WTC11 (cell line): Measurements from ENCODE around the gene IFNAR2. TPM values are rescaled to one million over a fixed set of nuclear protein-coding genes. Genes with fewer than 3 reads are reported as not detected.

Experiments used
- ATAC-seq: fragments of 200-7000 bp; cut with Tn5 transposase; 2 replicates; pipeline ENCODE4 v1.10.0; 2021; ENCODE audit warnings: mild to moderate bottlenecking, moderate library complexity
- CTCF ChIA-PET: fragments of 300-600 bp; sonication (Branson Sonifier 250); formaldehyde crosslinking; loops from one replicate; lab custom pipeline; 2021; ENCODE audit warnings: antibody characterized with exemption; lab: Charles Lee
- POLR2A ChIA-PET: fragments of 350-600 bp; sonication (Branson Sonifier 250); formaldehyde crosslinking; loops from one replicate; lab custom pipeline; 2021; ENCODE audit warnings: antibody characterized with exemption; lab: Charles Lee
- DNase-seq: peaks from one replicate; pipeline ENCODE4 v3.0.0; 2021; ENCODE audit warnings: low spot score
- H3K27ac Mint-ChIP-seq: 2 replicates; pipeline ENCODE4 v1.8.0; 2021; ENCODE audit warnings: mixed read lengths
- H3K27me3 Mint-ChIP-seq: 2 replicates; pipeline ENCODE4 v1.8.0; 2021; ENCODE audit warnings: low read depth, mild to moderate bottlenecking, moderate library complexity, mixed read lengths
- H3K36me3 Mint-ChIP-seq: 2 replicates; pipeline ENCODE4 v1.8.0; 2021; ENCODE audit warnings: mixed read lengths
- H3K4me1 Mint-ChIP-seq: 2 replicates; pipeline ENCODE4 v1.8.0; 2022; ENCODE audit warnings: mixed read lengths
- H3K4me3 Mint-ChIP-seq: 2 replicates; pipeline ENCODE4 v1.8.0; 2021; ENCODE audit warnings: mild to moderate bottlenecking, moderate library complexity, mixed read lengths
- H3K9me3 Mint-ChIP-seq: 2 replicates; pipeline ENCODE4 v1.8.0; 2021; ENCODE audit warnings: mixed read lengths
- CBFB ChIP-seq: sonication (generic); formaldehyde crosslinking; IDR thresholded peaks from 2 replicates; pipeline ENCODE4 v1.8.1; 2022; ENCODE audit warnings: mild to moderate bottlenecking, low read depth, missing genetic modification reagents
- FOXJ3 ChIP-seq: sonication (generic); formaldehyde crosslinking; IDR thresholded peaks from 2 replicates; pipeline ENCODE4 v1.9.0; 2021; ENCODE audit warnings: missing genetic modification reagents, mild to moderate bottlenecking, borderline replicate concordance
- FOXP1 ChIP-seq: sonication (generic); formaldehyde crosslinking; IDR thresholded peaks from 2 replicates; pipeline ENCODE4 v1.8.0; 2022; ENCODE audit warnings: missing genetic modification reagents, mild to moderate bottlenecking, moderate library complexity, borderline replicate concordance
- GRHL2 ChIP-seq: fragments of 250-450 bp; sonication (Bioruptor Pico); IDR thresholded peaks from 2 replicates; pipeline ENCODE4 v1.8.0; 2022; ENCODE audit warnings: mild to moderate bottlenecking, moderate library complexity; ENCODE audit not compliant: insufficient replicate concordance, severe bottlenecking
- KAT7 ChIP-seq: sonication (generic); formaldehyde crosslinking; IDR thresholded peaks from 2 replicates; pipeline ENCODE4 v1.8.1; 2023; ENCODE audit warnings: missing genetic modification reagents, mild to moderate bottlenecking, borderline replicate concordance
- MYBL2 ChIP-seq: sonication (generic); formaldehyde crosslinking; IDR thresholded peaks from 2 replicates; pipeline ENCODE4 v1.8.1; 2023; ENCODE audit warnings: mild to moderate bottlenecking, moderate library complexity, missing genetic modification reagents
- NR1H2 ChIP-seq: sonication (generic); formaldehyde crosslinking; IDR thresholded peaks from 2 replicates; pipeline ENCODE4 v1.9.0; 2021; ENCODE audit warnings: mild to moderate bottlenecking, moderate library complexity, missing genetic modification reagents
- NR2C2 ChIP-seq: sonication (generic); formaldehyde crosslinking; IDR thresholded peaks from 2 replicates; pipeline ENCODE4 v1.8.0; 2022; ENCODE audit warnings: mild to moderate bottlenecking, missing genetic modification reagents
- NR3C1 ChIP-seq: sonication (generic); formaldehyde crosslinking; conservative IDR thresholded peaks from 2 replicates; pipeline ENCODE4 v1.8.1; 2023; ENCODE audit warnings: low read depth, mild to moderate bottlenecking, missing genetic modification reagents
- SMAD3 ChIP-seq: sonication (generic); formaldehyde crosslinking; IDR thresholded peaks from 2 replicates; pipeline ENCODE4 v1.8.0; 2022; ENCODE audit warnings: missing genetic modification reagents, mild to moderate bottlenecking, borderline replicate concordance
- SP1 ChIP-seq: sonication (generic); formaldehyde crosslinking; conservative IDR thresholded peaks from 2 replicates; pipeline ENCODE4 v1.8.1; 2022; ENCODE audit warnings: missing genetic modification reagents
- TEAD1 ChIP-seq: sonication (generic); formaldehyde crosslinking; IDR thresholded peaks from 2 replicates; pipeline ENCODE4 v1.8.0; 2022; ENCODE audit warnings: mild to moderate bottlenecking, missing genetic modification reagents
- total RNA-seq: library from RNA; stranded (reverse); gene quantifications from 3 replicates; pipeline ENCODE4 v1.2.3, GENCODE V29; 2021
- TF ChIP-seq, protein P1 (sequence below): sonication (generic); formaldehyde crosslinking; conservative IDR thresholded peaks from 2 replicates; pipeline ENCODE4 v1.8.1; 2023; ENCODE audit warnings: mild to moderate bottlenecking, low read depth, missing genetic modification reagents, moderate library complexity
- TF ChIP-seq, protein P2 (sequence below): sonication (generic); formaldehyde crosslinking; IDR thresholded peaks from 2 replicates; pipeline ENCODE4 v1.8.1; 2022; ENCODE audit warnings: mild to moderate bottlenecking, moderate library complexity, missing genetic modification reagents
- TF ChIP-seq, protein P3 (sequence below): fragments of 250-450 bp; sonication (Bioruptor Pico); IDR thresholded peaks from 2 replicates; pipeline ENCODE4 v1.9.0; 2021; ENCODE audit warnings: mild to moderate bottlenecking
- TF ChIP-seq, protein P4 (sequence below): sonication (generic); formaldehyde crosslinking; IDR thresholded peaks from 2 replicates; pipeline ENCODE4 v1.8.1; 2022; ENCODE audit warnings: low read depth, missing genetic modification reagents, borderline replicate concordance
- TF ChIP-seq, protein P5 (sequence below): sonication (generic); formaldehyde crosslinking; IDR thresholded peaks from 2 replicates; pipeline ENCODE4 v1.8.1; 2023; ENCODE audit warnings: mild to moderate bottlenecking, missing genetic modification reagents
- TF ChIP-seq, protein P6 (sequence below): sonication (generic); formaldehyde crosslinking; IDR thresholded peaks from 2 replicates; pipeline ENCODE4 v1.8.0; 2022; ENCODE audit warnings: mild to moderate bottlenecking, missing genetic modification reagents

IFNAR2 gene
- total RNA-seq, 1 experiment from 2014 or later = 13.3 TPM

DNA sequence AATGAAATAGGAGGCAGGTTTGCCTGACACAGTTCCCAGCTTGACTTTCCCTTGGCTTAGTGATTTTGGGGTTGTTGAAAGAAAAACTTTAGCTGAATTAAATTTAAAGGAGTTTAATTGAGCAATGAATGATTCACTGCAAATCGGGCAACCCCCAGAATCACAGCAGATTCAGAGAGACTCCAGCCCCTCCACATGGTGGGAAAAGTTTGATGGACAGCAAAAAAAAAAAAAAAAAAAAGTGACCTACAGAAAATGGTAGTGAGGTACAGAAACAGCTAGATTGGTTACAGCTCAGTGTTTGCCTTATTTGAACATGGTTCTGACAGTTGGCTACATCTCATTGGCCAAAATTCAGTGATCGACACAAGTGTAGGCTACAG, 12.6 kb upstream of the IFNAR2 start:
- no peak for DNase-seq
- peaks cover 4% of the 10 kb centered on the region; the same call in 1 of the 2 replicates for H3K36me3 Mint-ChIP-seq
- no peak overlapping the region for H3K27ac Mint-ChIP-seq
- no peak overlapping the region for H3K4me3 Mint-ChIP-seq
- H3K9me3 Mint-ChIP-seq = peaks cover 26% of the 10 kb centered on the region
- ChIA-PET POLR2A (interaction anchor here (0.6 to 0.7 kb wide), 2 partner anchors 99 to 182 kb away, joined by 3 to 9 read pairs; no protein-coding TSS in a partner anchor), CTCF (interaction anchor here (0.7 to 1.0 kb wide), 3 partner anchors 20 to 263 kb away, joined by 5 to 7 read pairs (median 5); partner anchors contain the start of gene TMEM50B)
- peaks cover 17% of the 10 kb centered on the region for H3K27me3 Mint-ChIP-seq
- TF ChIP-seq FOXP1 (CRISPR knock-in tag) (no peak), NR3C1 (no peak), SMAD3 (no peak), NR2C2 (CRISPR knock-in tag) (no peak), KAT7 (CRISPR knock-in tag) (no peak), CBFB (CRISPR knock-in tag) (no peak), TEAD1 (CRISPR knock-in tag) (no peak), MYBL2 (no peak), NR1H2 (CRISPR knock-in tag) (no peak), GRHL2 (CRISPR knock-in tag) (no peak), FOXJ3 (CRISPR knock-in tag) (no peak)
- TF ChIP-seq, protein P1, sequence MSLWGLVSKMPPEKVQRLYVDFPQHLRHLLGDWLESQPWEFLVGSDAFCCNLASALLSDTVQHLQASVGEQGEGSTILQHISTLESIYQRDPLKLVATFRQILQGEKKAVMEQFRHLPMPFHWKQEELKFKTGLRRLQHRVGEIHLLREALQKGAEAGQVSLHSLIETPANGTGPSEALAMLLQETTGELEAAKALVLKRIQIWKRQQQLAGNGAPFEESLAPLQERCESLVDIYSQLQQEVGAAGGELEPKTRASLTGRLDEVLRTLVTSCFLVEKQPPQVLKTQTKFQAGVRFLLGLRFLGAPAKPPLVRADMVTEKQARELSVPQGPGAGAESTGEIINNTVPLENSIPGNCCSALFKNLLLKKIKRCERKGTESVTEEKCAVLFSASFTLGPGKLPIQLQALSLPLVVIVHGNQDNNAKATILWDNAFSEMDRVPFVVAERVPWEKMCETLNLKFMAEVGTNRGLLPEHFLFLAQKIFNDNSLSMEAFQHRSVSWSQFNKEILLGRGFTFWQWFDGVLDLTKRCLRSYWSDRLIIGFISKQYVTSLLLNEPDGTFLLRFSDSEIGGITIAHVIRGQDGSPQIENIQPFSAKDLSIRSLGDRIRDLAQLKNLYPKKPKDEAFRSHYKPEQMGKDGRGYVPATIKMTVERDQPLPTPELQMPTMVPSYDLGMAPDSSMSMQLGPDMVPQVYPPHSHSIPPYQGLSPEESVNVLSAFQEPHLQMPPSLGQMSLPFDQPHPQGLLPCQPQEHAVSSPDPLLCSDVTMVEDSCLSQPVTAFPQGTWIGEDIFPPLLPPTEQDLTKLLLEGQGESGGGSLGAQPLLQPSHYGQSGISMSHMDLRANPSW = no peak
- TF ChIP-seq, protein P2, sequence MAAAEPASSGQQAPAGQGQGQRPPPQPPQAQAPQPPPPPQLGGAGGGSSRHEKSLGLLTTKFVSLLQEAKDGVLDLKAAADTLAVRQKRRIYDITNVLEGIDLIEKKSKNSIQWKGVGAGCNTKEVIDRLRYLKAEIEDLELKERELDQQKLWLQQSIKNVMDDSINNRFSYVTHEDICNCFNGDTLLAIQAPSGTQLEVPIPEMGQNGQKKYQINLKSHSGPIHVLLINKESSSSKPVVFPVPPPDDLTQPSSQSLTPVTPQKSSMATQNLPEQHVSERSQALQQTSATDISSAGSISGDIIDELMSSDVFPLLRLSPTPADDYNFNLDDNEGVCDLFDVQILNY (CRISPR knock-in tag) = no peak
- TF ChIP-seq, protein P3, sequence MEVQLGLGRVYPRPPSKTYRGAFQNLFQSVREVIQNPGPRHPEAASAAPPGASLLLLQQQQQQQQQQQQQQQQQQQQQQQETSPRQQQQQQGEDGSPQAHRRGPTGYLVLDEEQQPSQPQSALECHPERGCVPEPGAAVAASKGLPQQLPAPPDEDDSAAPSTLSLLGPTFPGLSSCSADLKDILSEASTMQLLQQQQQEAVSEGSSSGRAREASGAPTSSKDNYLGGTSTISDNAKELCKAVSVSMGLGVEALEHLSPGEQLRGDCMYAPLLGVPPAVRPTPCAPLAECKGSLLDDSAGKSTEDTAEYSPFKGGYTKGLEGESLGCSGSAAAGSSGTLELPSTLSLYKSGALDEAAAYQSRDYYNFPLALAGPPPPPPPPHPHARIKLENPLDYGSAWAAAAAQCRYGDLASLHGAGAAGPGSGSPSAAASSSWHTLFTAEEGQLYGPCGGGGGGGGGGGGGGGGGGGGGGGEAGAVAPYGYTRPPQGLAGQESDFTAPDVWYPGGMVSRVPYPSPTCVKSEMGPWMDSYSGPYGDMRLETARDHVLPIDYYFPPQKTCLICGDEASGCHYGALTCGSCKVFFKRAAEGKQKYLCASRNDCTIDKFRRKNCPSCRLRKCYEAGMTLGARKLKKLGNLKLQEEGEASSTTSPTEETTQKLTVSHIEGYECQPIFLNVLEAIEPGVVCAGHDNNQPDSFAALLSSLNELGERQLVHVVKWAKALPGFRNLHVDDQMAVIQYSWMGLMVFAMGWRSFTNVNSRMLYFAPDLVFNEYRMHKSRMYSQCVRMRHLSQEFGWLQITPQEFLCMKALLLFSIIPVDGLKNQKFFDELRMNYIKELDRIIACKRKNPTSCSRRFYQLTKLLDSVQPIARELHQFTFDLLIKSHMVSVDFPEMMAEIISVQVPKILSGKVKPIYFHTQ (CRISPR knock-in tag) = no peak
- TF ChIP-seq, protein P4, sequence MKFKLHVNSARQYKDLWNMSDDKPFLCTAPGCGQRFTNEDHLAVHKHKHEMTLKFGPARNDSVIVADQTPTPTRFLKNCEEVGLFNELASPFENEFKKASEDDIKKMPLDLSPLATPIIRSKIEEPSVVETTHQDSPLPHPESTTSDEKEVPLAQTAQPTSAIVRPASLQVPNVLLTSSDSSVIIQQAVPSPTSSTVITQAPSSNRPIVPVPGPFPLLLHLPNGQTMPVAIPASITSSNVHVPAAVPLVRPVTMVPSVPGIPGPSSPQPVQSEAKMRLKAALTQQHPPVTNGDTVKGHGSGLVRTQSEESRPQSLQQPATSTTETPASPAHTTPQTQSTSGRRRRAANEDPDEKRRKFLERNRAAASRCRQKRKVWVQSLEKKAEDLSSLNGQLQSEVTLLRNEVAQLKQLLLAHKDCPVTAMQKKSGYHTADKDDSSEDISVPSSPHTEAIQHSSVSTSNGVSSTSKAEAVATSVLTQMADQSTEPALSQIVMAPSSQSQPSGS (CRISPR knock-in tag) = no peak
- TF ChIP-seq, protein P5, sequence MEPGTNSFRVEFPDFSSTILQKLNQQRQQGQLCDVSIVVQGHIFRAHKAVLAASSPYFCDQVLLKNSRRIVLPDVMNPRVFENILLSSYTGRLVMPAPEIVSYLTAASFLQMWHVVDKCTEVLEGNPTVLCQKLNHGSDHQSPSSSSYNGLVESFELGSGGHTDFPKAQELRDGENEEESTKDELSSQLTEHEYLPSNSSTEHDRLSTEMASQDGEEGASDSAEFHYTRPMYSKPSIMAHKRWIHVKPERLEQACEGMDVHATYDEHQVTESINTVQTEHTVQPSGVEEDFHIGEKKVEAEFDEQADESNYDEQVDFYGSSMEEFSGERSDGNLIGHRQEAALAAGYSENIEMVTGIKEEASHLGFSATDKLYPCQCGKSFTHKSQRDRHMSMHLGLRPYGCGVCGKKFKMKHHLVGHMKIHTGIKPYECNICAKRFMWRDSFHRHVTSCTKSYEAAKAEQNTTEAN = no peak
- TF ChIP-seq, all 79 proteins: peak for 0
- H3K4me1 Mint-ChIP-seq = peaks cover 28% of the 10 kb centered on the region
- no peak for ATAC-seq

DNA sequence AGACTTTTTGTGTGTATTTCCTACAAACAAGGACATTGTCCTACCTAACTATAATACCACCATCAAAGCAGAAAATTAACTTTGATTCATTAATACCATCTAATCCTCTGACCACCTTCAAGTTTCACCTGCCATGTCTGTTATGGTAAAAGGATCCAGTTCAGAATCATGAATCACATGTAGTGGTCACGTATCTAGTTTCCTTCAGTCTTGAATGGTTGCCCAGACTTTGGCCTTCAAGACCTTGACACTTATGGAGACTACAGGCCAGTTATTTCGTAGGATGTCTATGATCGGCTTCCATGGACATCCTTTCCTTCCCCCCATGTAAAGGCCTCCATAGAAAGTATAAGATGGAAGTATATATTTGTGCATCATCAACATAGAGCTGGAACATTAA, 10.4 kb upstream of the IFNAR2 start:
- ATAC-seq = no peak
- DNase-seq = no peak
- POLR2A ChIA-PET = interaction anchor here (0.6 kb wide), 1 partner anchor 14 kb away, joined by 3 read pairs; no protein-coding TSS in a partner anchor
- H3K4me3 Mint-ChIP-seq = no peak overlapping the region
- H3K9me3 Mint-ChIP-seq = peaks cover 28% of the 10 kb centered on the region
- H3K36me3 Mint-ChIP-seq = peaks cover 4% of the 10 kb centered on the region; the same call in 1 of the 2 replicates
- CTCF ChIA-PET = interaction anchor here (0.7 kb wide), 1 partner anchor 138 kb away, joined by 6 read pairs; no protein-coding TSS in a partner anchor
- no peak for TF ChIP-seq SP1 (CRISPR knock-in tag)
- TF ChIP-seq, protein P6, sequence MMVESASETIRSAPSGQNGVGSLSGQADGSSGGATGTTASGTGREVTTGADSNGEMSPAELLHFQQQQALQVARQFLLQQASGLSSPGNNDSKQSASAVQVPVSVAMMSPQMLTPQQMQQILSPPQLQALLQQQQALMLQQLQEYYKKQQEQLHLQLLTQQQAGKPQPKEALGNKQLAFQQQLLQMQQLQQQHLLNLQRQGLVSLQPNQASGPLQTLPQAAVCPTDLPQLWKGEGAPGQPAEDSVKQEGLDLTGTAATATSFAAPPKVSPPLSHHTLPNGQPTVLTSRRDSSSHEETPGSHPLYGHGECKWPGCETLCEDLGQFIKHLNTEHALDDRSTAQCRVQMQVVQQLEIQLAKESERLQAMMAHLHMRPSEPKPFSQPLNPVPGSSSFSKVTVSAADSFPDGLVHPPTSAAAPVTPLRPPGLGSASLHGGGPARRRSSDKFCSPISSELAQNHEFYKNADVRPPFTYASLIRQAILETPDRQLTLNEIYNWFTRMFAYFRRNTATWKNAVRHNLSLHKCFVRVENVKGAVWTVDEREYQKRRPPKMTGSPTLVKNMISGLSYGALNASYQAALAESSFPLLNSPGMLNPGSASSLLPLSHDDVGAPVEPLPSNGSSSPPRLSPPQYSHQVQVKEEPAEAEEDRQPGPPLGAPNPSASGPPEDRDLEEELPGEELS (CRISPR knock-in tag) = no peak
- no peak overlapping the region for H3K27ac Mint-ChIP-seq
- peaks cover 24% of the 10 kb centered on the region for H3K4me1 Mint-ChIP-seq
- H3K27me3 Mint-ChIP-seq = peaks cover 17% of the 10 kb centered on the region
